Type B pancreatic cell (in vitro differentiated cells): ENCODE measurements around the gene LBR. TPM values are rescaled to one million over a fixed set of nuclear protein-coding genes. Genes with fewer than 3 reads are reported as not detected.

Experiments used
- DNase-seq: peaks from one replicate; pipeline ENCODE4 v3.0.0; 2021; ENCODE audit warnings: mixed read lengths; ENCODE audit not compliant: unreplicated experiment; ENCODE audit errors: extremely low spot score
- H3K27ac Mint-ChIP-seq: 2 replicates; pipeline ENCODE4 v1.8.0; 2021; ENCODE audit warnings: mild to moderate bottlenecking, mixed read lengths
- H3K27me3 Mint-ChIP-seq: 2 replicates; pipeline ENCODE4 v1.8.0; 2021; ENCODE audit warnings: mixed read lengths
- H3K36me3 Mint-ChIP-seq: 2 replicates; pipeline ENCODE4 v1.8.0; 2021; ENCODE audit warnings: mixed read lengths
- H3K4me1 Mint-ChIP-seq: one replicate; pipeline ENCODE4 v1.8.0; 2021; ENCODE audit warnings: mixed read lengths; ENCODE audit not compliant: unreplicated experiment
- H3K4me3 Mint-ChIP-seq: 2 replicates; pipeline ENCODE4 v1.8.0; 2021; ENCODE audit warnings: mild to moderate bottlenecking, mixed read lengths
- H3K9me3 Mint-ChIP-seq: 2 replicates; pipeline ENCODE4 v1.8.0; 2021; ENCODE audit warnings: mixed read lengths
- total RNA-seq: library from RNA; stranded (reverse); gene quantifications from 2 replicates; pipeline ENCODE4 v1.2.1, GENCODE V29; 2021; ENCODE audit warnings: low replicate concordance
- TF ChIP-seq, protein P1 (sequence below): fragments of 200-600 bp; sonication (generic); conservative IDR thresholded peaks from 2 replicates; pipeline ENCODE4 v1.5.0; 2021; ENCODE audit warnings: antibody characterized with exemption, mild to moderate bottlenecking

The LBR gene
- total RNA-seq, 1 donor from 2014 or later: 94.6 TPM

DNA sequence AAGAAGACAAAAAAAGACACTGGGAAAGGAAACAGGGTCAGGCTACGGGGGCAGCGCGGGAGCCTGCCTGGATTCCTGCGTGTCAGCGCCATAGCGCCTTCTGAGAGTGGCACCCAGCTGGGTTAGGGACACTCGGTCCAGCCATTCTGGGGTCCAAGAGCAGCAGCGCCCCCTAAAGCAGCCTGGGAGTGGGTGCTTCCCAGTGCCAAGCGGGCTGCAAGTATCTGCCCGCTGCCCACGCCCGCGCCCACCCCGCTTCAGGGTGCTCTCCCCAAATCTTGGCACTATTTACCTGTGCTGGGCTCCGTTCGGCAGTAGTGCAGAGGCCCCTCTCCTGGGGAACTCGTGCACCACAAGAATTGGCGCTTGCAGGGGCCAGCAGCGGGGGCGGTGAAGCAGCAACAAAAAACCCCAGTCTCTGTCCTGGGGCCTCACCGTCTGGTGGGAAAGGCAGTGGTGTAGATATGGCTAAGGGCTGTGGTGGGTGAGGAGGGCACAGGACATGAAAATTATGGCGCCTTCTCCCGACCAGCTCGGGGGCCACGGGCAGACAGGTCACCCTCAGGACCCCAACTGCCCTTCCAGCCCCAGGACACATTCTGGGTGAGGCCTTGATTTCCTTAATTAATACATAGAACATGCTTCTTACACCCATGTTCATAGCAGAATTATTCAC lies 24.1 kb upstream of the LBR start:
- TF ChIP-seq, protein P1, sequence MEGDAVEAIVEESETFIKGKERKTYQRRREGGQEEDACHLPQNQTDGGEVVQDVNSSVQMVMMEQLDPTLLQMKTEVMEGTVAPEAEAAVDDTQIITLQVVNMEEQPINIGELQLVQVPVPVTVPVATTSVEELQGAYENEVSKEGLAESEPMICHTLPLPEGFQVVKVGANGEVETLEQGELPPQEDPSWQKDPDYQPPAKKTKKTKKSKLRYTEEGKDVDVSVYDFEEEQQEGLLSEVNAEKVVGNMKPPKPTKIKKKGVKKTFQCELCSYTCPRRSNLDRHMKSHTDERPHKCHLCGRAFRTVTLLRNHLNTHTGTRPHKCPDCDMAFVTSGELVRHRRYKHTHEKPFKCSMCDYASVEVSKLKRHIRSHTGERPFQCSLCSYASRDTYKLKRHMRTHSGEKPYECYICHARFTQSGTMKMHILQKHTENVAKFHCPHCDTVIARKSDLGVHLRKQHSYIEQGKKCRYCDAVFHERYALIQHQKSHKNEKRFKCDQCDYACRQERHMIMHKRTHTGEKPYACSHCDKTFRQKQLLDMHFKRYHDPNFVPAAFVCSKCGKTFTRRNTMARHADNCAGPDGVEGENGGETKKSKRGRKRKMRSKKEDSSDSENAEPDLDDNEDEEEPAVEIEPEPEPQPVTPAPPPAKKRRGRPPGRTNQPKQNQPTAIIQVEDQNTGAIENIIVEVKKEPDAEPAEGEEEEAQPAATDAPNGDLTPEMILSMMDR: no peak
- no peaks in the 10 kb centered on the region for H3K27me3 Mint-ChIP-seq
- H3K9me3 Mint-ChIP-seq: peaks cover 2% of the 10 kb centered on the region
- H3K4me1 Mint-ChIP-seq: peaks cover 16% of the 10 kb centered on the region
- no peaks in the 10 kb centered on the region for H3K36me3 Mint-ChIP-seq
- H3K4me3 Mint-ChIP-seq: no peak overlapping the region
- no peak overlapping the region for H3K27ac Mint-ChIP-seq
- DNase-seq: no peak

DNA sequence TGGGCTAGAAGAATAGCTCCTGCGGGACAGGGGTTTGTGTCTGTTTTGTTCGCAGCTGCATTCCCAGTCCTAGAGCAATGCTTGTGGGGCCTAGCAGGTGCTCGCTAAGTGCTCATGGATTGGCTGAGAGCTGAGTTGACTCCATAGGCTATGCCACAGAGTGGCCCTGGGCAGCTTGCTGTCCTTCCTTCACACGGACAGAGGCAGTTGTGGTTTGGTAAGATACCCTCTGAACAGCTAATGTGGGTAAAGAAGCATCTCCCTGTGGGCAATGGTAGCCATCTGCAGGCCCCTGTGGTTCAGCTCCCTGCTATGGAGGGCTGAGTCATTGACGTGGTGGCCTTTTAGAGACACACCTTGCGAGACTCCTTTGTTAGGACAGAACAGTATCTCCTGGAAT lies 23.5 kb upstream of the LBR start:
- Mint-ChIP-seq H3K4me1 (peaks cover 22% of the 10 kb centered on the region), H3K36me3 (no peaks in the 10 kb centered on the region), H3K9me3 (no peaks in the 10 kb centered on the region), H3K27ac (no peak overlapping the region), H3K27me3 (peaks cover under 1% of the 10 kb centered on the region), H3K4me3 (no peak overlapping the region)
- no peak for DNase-seq
- TF ChIP-seq, protein P1: no peak

- H3K27me3 Mint-ChIP-seq: peaks cover 3% of the 10 kb centered on the region
- H3K9me3 Mint-ChIP-seq: no peaks in the 10 kb centered on the region
- no peak overlapping the region for H3K4me3 Mint-ChIP-seq
- no peaks in the 10 kb centered on the region for H3K36me3 Mint-ChIP-seq
- H3K4me1 Mint-ChIP-seq: peaks cover 29% of the 10 kb centered on the region
- H3K27ac Mint-ChIP-seq: no peak overlapping the region
- DNase-seq: no peak
- TF ChIP-seq, protein P1: no peak
These were observed 22.8 kb upstream of the LBR start for GRCh38 chr1:225450491-225451191.

DNA sequence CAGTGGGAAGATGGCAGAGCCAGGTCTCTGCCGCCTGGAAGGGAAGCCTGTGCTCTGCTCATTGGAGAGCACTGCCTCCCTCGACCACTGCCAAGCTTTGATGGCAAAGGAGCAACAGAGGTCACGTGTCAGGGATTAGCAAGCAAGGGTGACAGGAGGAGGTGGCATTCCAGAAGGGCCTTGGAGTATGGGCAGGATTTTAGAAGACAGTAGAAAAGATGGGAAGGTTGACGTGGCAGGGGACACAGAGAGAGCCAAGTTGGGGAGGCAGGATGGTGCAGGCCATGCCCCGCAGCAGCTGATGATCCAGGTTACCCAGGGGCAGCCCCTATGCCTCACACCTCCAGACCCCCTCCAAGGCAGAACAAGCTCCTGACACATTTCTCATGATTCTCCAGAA lies 21.9 kb upstream of the LBR start:
- Mint-ChIP-seq H3K4me1 (peaks cover 32% of the 10 kb centered on the region), H3K27ac (no peak overlapping the region), H3K36me3 (no peaks in the 10 kb centered on the region), H3K27me3 (peaks cover 3% of the 10 kb centered on the region), H3K9me3 (no peaks in the 10 kb centered on the region), H3K4me3 (no peak overlapping the region)
- TF ChIP-seq, protein P1: no peak
- DNase-seq: no peak

GRCh38 chr1:225449261-225449660 lies 21.4 kb upstream of the LBR start:
- H3K4me1 Mint-ChIP-seq: peaks cover 31% of the 10 kb centered on the region
- DNase-seq: no peak
- no peaks in the 10 kb centered on the region for H3K9me3 Mint-ChIP-seq
- peaks cover 3% of the 10 kb centered on the region for H3K27me3 Mint-ChIP-seq
- H3K4me3 Mint-ChIP-seq: no peak overlapping the region
- no peaks in the 10 kb centered on the region for H3K36me3 Mint-ChIP-seq
- no peak overlapping the region for H3K27ac Mint-ChIP-seq
- TF ChIP-seq, protein P1: no peak
